ENCODE data around the gene GPR158. TPM values are rescaled to one million over a fixed set of nuclear protein-coding genes. Genes with fewer than 3 reads are reported as not detected.

The GPR158 gene
- total and polyA plus RNA-seq, 9 of the 15 experiments (the other 6 are each of a cell fraction or from before 2014, with no cell fraction given): 4.0 to 7.6 (median 5.0) TPM

- TF ChIP-seq TRIM24 (IDR thresholded peaks at IDR 0.05) (0 out of 4 replicates have a peak, but pooled peaks of 1 of the 2 experiments have one; percentile 9), ATF7 (IDR thresholded peaks at IDR 0.05) (peak; percentile 84)
Observed at GRCh38 chr10:25547382-25547781, 372.6 kb downstream of the GPR158 start (continued).

GRCh38 chr10:25552283-25552919, 377.6 kb downstream of the GPR158 start:
- in situ Hi-C loops (cut with MboI): no loop called here
- Histone ChIP-seq H3K79me2 (ENCODE audit: control insufficient read depth, insufficient read depth, low read length) (no peaks in the 10 kb centered on the region), H3K27ac (ENCODE audit: extremely low read depth, low read depth, low read length) (no peak overlapping the region), H4K20me1 (replicated peaks; ENCODE audit: control insufficient read depth, insufficient read depth, low read length) (no peaks in the 10 kb centered on the region), H3K4me1 (replicated peaks in 1 of 2; ENCODE audit: control insufficient read depth in 2 of 2, insufficient read depth in 2 of 2, low read length in 2 of 2) (peaks cover 0 to 9% of the 10 kb centered on the region in 2 experiments; a peak in 1 of 5 replicates), H3K9me3 (replicated peaks; ENCODE audit: control insufficient read depth, insufficient read depth, low read depth, low read length) (no peaks in the 10 kb centered on the region), H3K9ac (ENCODE audit: insufficient read depth in 1 of 2, low read depth in 2 of 2, low read length in 2 of 2) (no peak overlapping the region), H3K4me2 (ENCODE audit: insufficient read depth, low read length) (no peak overlapping the region), H2AFZ (ENCODE audit: low read depth, low read length) (no peak overlapping the region), H3K27me3 (ENCODE audit: control insufficient read depth in 2 of 2, insufficient read depth in 2 of 2, low read length in 2 of 2) (no peaks in the 10 kb centered on the region), H3K4me3 (no peak overlapping the region), H3K36me3 (ENCODE audit: control insufficient read depth, insufficient read depth, low read length) (no peaks in the 10 kb centered on the region; the same call in 2 of the 3 replicates), H3K9me1 (ENCODE audit: control insufficient read depth, insufficient read depth, low read length) (no peaks in the 10 kb centered on the region)
- WGBS (ENCODE audit: insufficient coverage, low coverage, missing lambda C conversion rate): 67% methylated on average over 5 of the region's 5 CpGs
- FAIRE-seq (no peak), DNase-seq (ENCODE audit: extremely low read depth in 1 of 4, low spot score in 3 of 4) (no peak), ATAC-seq (no peak)
- CTCF ChIA-PET (ENCODE audit: low intra/inter-chr PET ratio): no interaction called here
- BruUV-seq (replicated peaks): no TSS peak
- intact Hi-C loops (cut with micrococcal nuclease): no loop called here
- POLR2A ChIA-PET: no interaction called here
- TF ChIP-seq MAFF (IDR thresholded peaks at IDR 0.05; ENCODE audit: low read length) (no peak), PHTF2 (CRISPR knock-in tag; IDR thresholded peaks at IDR 0.05) (no peak), SAP30 (IDR thresholded peaks at IDR 0.05; ENCODE audit: borderline replicate concordance, insufficient read depth, low read depth, low read length, poor library complexity, severe bottlenecking) (no peak), ZNF12 (CRISPR knock-in tag; IDR thresholded peaks at IDR 0.05) (no peak), SUPT5H (IDR thresholded peaks at IDR 0.05) (no peak), ZNF140 (CRISPR knock-in tag; IDR thresholded peaks at IDR 0.05) (no peak), ZNF444 (CRISPR knock-in tag; IDR thresholded peaks at IDR 0.05) (no peak), IRF1 (CRISPR knock-in tag; IDR thresholded peaks at IDR 0.05; ENCODE audit: borderline replicate concordance) (no peak), PPARD (CRISPR knock-in tag; IDR thresholded peaks at IDR 0.05) (no peak), TAF7 (tag; IDR thresholded peaks at IDR 0.05) (no peak), FOXP4 (CRISPR knock-in tag; IDR thresholded peaks at IDR 0.05; ENCODE audit: borderline replicate concordance) (no peak), POLR2B (IDR thresholded peaks at IDR 0.05; ENCODE audit: low read depth, partially characterized antibody) (no peak)
